Thyroid gland (tissue), 4 donors: ENCODE measurements around the gene PDCD11. TPM values are rescaled to one million over a fixed set of nuclear protein-coding genes. Genes with fewer than 3 reads are reported as not detected.

ENCODE experiments used
- DNase-seq, 2 donors: peaks; one replicate each; pipeline ENCODE4 v3.0.0-alpha.2; 2019
- H3K27ac ChIP-seq, 3 donors: fragments of 200-600 bp; sonication (generic); 1 replicate in 2 of 3; 2 replicates in 1 of 3; pipeline ENCODE4 v1.5.1; 2016 to 2019; ENCODE audit warnings: mild to moderate bottlenecking in 1 of 3, moderate library complexity in 1 of 3
- H3K27me3 ChIP-seq: fragments of 200-600 bp; sonication (generic); one replicate; pipeline ENCODE4 v1.5.1; 2019
- H3K36me3 ChIP-seq, 2 donors: fragments of 200-600 bp; sonication (generic); one replicate each; pipeline ENCODE4 v1.5.1; 2016 to 2019
- H3K4me1 ChIP-seq, 2 donors: fragments of 200-600 bp; sonication (generic); one replicate each; pipeline ENCODE4 v1.5.1; 2017 to 2019
- H3K4me3 ChIP-seq, 3 donors: fragments of 200-600 bp; sonication (generic); replicated peaks in 1 of 3; 1 replicate in 2 of 3; 2 replicates in 1 of 3; pipeline ENCODE4 v1.5.1; 2016; ENCODE audit warnings: mild to moderate bottlenecking in 1 of 3
- H3K9me3 ChIP-seq: fragments of 200-600 bp; sonication (generic); one replicate; pipeline ENCODE4 v1.5.1; 2017
- POLR2A ChIP-seq, 2 donors: fragments of 450-650 bp; IDR thresholded peaks; one replicate each; pipeline ENCODE4 v1.6.1; 2017; ENCODE audit warnings: antibody characterized with exemption in 2 of 2, mild to moderate bottlenecking in 2 of 2, moderate library complexity in 1 of 2
- WGBS, 2 donors: methylation state at CpG; one replicate each; pipeline ENCODE4 v1.1.5; 2017; 5-methylcytosine and 5-hydroxymethylcytosine counted together
- intact Hi-C: fragments of 100-400 bp; cut with DNase I; formaldehyde crosslinking; loops from one replicate; pipeline ENCODE4 v1.15.1; 2023
- total RNA-seq, 4 donors: library from RNA; depleted of rRNA; stranded (reverse); fragments of >200 nt; gene quantifications; one replicate each; pipeline ENCODE4 v1.2.3, GENCODE V29; 2016
- TF ChIP-seq, protein P1 (sequence below), 6 experiments: fragments of 200-600 bp in 3 of 6; fragments of 450-650 bp in 3 of 6; sonication (generic) in 3 of 6; IDR thresholded peaks; one replicate each; pipeline ENCODE4 v1.5.1; 2016 to 2019; ENCODE audit warnings: antibody characterized with exemption in 6 of 6, mild to moderate bottlenecking in 2 of 6, inconsistent platforms in 1 of 6, moderate library complexity in 1 of 6

The PDCD11 gene
- total RNA-seq, 4 donors from 2014 or later, result 15.6 to 20.9 (median 19.0) TPM

DNA sequence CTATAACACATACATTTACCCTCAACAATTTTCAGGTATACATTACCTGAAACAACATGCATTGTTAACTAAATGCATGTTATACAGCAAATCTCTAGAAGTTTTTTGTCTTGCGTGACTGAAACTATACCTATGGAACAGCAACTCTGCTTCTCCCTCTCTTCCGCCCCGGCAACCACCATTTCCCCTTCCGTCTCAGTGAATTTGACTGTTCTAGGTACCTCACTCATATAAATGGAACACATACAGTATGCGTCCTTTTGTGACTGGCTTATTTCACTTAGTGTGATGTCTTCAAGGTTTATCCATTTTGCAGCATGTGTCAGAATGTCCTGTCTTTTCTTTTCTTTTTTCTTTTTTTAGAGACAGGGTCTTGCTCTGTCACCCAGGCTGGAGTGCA lies 33.2 kb downstream of the PDCD11 start:
- Histone ChIP-seq H3K36me3 (peaks cover 17 to 25% of the 10 kb centered on the region in 2 donors), H3K9me3 (no peaks in the 10 kb centered on the region), H3K27me3 (no peaks in the 10 kb centered on the region), H3K27ac (no peak overlapping the region), H3K4me1 (peaks cover 0 to 7% of the 10 kb centered on the region in 2 donors), H3K4me3 (no peak overlapping the region)
- intact Hi-C loops, result no loop called here
- TF ChIP-seq POLR2A (IDR thresholded peaks at IDR 0.05), result no peak
- TF ChIP-seq, protein P1, sequence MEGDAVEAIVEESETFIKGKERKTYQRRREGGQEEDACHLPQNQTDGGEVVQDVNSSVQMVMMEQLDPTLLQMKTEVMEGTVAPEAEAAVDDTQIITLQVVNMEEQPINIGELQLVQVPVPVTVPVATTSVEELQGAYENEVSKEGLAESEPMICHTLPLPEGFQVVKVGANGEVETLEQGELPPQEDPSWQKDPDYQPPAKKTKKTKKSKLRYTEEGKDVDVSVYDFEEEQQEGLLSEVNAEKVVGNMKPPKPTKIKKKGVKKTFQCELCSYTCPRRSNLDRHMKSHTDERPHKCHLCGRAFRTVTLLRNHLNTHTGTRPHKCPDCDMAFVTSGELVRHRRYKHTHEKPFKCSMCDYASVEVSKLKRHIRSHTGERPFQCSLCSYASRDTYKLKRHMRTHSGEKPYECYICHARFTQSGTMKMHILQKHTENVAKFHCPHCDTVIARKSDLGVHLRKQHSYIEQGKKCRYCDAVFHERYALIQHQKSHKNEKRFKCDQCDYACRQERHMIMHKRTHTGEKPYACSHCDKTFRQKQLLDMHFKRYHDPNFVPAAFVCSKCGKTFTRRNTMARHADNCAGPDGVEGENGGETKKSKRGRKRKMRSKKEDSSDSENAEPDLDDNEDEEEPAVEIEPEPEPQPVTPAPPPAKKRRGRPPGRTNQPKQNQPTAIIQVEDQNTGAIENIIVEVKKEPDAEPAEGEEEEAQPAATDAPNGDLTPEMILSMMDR (IDR thresholded peaks at IDR 0.05), result no peak
- 95 to 98% methylated on average over 5 of the region's 5 CpGs for WGBS, 2 donors
- DNase-seq, result no peak

DNA sequence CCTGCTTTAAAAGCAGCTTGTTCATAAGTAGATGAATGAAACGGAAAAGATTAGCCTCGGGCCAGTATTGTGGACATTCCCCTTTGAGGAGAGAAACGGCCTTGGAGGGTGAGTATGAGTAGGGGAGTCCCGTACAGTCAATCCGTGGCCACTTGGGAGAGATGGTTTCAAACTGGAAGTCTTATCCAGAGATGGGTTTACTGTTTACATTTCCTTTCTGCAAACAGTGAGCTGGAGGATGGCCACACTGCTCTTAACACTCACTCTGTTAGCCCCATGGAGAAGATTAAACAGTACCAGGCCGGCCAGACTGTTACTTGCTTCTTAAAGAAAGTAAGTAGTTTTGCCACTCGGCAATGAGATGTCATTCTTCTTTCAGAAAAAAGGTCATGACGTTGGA lies 35.5 kb downstream of the PDCD11 start:
- no peak for TF ChIP-seq POLR2A (IDR thresholded peaks at IDR 0.05)
- TF ChIP-seq, protein P1 (IDR thresholded peaks at IDR 0.05), result no peak
- 70 to 79% methylated on average over 8 of the region's 8 CpGs for WGBS, 2 donors
- peaks cover 6 to 14% of the 10 kb centered on the region in 2 donors for H3K4me1 ChIP-seq

DNA sequence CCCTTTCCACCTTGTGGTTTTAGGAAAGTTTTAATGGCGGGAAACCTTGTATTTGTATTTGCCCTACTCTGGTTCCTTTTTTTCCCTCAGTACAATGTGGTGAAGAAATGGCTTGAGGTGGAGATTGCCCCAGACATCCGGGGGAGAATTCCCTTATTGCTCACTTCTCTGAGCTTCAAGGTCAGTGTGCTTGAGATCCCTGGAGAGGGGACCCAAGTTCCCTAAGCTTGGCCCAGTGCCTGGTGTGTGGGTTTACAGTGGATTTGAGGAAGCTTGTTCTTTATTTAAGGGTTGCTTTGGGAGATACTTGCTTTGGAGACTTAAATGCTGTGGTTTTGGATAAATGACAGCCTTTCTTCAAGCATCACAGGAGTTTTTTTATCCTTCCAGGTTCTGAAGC lies 37.4 kb downstream of the PDCD11 start:
- Histone ChIP-seq H3K4me3 (no peak overlapping the region), H3K9me3 (no peaks in the 10 kb centered on the region), H3K27me3 (no peaks in the 10 kb centered on the region), H3K27ac (no peak overlapping the region), H3K4me1 (peaks cover 6 to 15% of the 10 kb centered on the region in 2 donors), H3K36me3 (peaks cover 10 to 12% of the 10 kb centered on the region in 2 donors)
- DNase-seq, result peak; percentile 62 to 77
- TF ChIP-seq POLR2A (IDR thresholded peaks at IDR 0.05), result no peak
- TF ChIP-seq, protein P1 (IDR thresholded peaks at IDR 0.05), result no peak
- intact Hi-C loops, result no loop called here
- WGBS, 2 donors, result 54 to 63% methylated on average over 2 of the region's 2 CpGs

More for the DNA sequence above, 35.5 kb downstream of the PDCD11 start:
- intact Hi-C loops, result no loop called here
- DNase-seq, result no peak
- Histone ChIP-seq H3K9me3 (no peaks in the 10 kb centered on the region), H3K27me3 (no peaks in the 10 kb centered on the region), H3K27ac (no peak overlapping the region), H3K36me3 (peaks cover 7 to 8% of the 10 kb centered on the region in 2 donors), H3K4me3 (no peak overlapping the region)

GRCh38 chr10:103439776-103440175 lies 43.4 kb downstream of the PDCD11 start:
- Histone ChIP-seq H3K4me3 (no peak overlapping the region), H3K4me1 (peaks cover 6 to 18% of the 10 kb centered on the region in 2 donors), H3K27me3 (no peaks in the 10 kb centered on the region), H3K9me3 (no peaks in the 10 kb centered on the region), H3K36me3 (peaks cover 44% of the 10 kb centered on the region in 2 donors), H3K27ac (no peak overlapping the region)
- no peak for DNase-seq
- 89 to 98% methylated on average over 4 of the region's 4 CpGs for WGBS, 2 donors
- intact Hi-C loops, result no loop called here
- TF ChIP-seq POLR2A (IDR thresholded peaks at IDR 0.05), result no peak
- TF ChIP-seq, protein P1 (IDR thresholded peaks at IDR 0.05), result no peak

DNA sequence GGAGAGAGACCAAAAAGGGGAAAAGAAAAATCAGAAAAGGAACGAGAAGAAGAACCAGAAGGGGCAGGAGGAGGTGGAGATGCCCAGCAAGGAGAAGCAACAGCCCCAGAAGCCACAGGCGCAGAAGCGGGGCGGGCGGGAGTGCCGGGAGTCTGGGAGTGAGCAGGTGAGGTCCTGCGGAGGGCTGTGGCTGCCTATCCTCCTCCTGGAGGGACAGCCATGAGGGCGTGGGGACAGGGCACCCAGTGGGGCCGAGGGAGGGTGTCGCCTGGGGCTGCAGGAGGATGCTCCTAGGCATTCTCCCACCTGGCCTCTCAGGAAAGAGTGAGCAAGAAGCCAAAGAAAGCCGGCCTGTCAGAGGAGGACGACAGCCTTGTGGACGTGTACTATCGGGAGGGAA lies 44.0 kb downstream of the PDCD11 start:
- intact Hi-C loops, result no loop called here

More for the DNA sequence above, 44.0 kb downstream of the PDCD11 start:
- Histone ChIP-seq H3K27ac (no peak overlapping the region), H3K36me3 (peaks cover 44 to 47% of the 10 kb centered on the region in 2 donors), H3K9me3 (no peaks in the 10 kb centered on the region), H3K27me3 (no peaks in the 10 kb centered on the region), H3K4me3 (no peak overlapping the region), H3K4me1 (peaks cover 6 to 22% of the 10 kb centered on the region in 2 donors)
- no peak for DNase-seq
- TF ChIP-seq, protein P1 (IDR thresholded peaks at IDR 0.05), result no peak
- TF ChIP-seq POLR2A (IDR thresholded peaks at IDR 0.05), result no peak
- 95 to 96% methylated on average over 14 of the region's 14 CpGs for WGBS, 2 donors
